GM21528 (cell line): Measurements from ENCODE around the gene AP2S1.
"Not testable (repeated sequence)": the region's sequence is repeated elsewhere in the genome, so short reads cannot be mapped to it uniquely, and the experiment has no call there.

Experiments used
- ATAC-seq: cut with Tn5 transposase; IDR thresholded peaks from one replicate; pipeline ENCODE4 v1.9.1; 2021; ENCODE audit warnings: mild to moderate bottlenecking, moderate library complexity; ENCODE audit not compliant: unreplicated experiment, low FRiP score

Gene AP2S1

GRCh38 chr19:46809534-46810272 lies 40.9 kb downstream of the AP2S1 start:
- no peak for ATAC-seq

GRCh38 chr19:46806656-46807055 lies 44.0 kb downstream of the AP2S1 start:
- ATAC-seq = no peak

DNA sequence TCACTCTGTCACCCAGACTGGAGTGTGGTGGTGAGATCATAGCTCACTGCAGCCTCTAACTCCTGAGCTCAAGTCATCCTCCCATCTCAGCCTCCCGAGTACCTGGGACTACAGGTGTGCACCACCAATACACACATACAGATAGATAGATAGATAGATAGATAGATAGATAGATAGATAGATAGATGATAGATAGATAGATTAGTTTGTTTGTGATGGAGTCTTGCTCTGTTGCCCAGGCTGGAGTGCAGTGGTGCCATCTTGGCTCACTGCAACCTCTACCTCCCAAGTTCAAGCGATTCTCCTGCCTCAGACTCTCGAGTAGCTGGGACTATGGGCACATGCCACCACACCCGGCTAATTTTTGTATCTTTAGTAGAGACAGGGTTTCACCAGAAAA lies 46.2 kb downstream of the AP2S1 start:
- not testable (repeated sequence) for ATAC-seq

DNA sequence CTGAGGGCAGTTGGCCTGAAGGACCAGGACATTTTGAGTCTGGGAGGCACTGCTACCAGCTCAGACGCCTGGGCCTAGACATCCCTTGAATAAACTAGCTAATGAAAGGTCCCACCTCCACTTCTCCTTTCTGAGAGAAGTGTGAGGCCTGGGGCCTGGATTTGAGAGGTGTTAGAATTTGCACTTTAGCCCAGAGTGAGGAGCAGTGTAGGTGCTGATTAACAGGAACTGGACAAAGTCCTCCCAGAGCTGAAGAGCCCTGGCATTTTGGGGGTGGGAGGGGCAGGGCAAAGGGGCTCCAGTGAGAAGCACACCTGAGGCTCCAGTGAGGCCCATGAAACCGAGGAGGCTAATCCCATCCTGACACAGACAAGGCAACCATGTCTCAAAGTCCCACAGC lies 47.1 kb downstream of the AP2S1 start:
- ATAC-seq = no peak

- no peak for ATAC-seq
These were observed 48.5 kb downstream of the AP2S1 start for GRCh38 chr19:46802152-46802551.

DNA sequence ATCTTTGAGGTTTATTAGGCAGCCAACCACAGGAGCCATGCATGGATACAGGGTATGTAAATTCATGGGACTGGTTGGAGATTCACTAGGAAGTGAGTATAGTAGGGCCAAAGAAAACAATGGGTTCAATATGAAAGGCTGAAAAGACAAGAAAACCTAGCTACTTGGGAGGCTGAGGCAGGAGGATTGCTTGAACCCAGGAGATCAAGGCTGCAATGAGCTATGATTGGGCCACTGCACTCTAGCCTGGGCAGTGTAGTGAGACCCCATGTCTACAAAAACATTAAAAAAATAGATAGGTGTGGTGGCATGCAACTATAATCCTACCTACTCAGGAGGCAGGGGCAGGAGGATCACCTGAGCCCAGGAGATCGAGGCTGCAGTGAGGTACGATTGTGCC lies 51.9 kb downstream of the AP2S1 start:
- ATAC-seq = no peak

- ATAC-seq = no peak
These were observed 52.8 kb downstream of the AP2S1 start for GRCh38 chr19:46797881-46798280.

- no peak for ATAC-seq
These were observed 58.7 kb downstream of the AP2S1 start for GRCh38 chr19:46791944-46792343.

GRCh38 chr19:46789371-46789770 lies 61.3 kb downstream of the AP2S1 start:
- no peak for ATAC-seq

DNA sequence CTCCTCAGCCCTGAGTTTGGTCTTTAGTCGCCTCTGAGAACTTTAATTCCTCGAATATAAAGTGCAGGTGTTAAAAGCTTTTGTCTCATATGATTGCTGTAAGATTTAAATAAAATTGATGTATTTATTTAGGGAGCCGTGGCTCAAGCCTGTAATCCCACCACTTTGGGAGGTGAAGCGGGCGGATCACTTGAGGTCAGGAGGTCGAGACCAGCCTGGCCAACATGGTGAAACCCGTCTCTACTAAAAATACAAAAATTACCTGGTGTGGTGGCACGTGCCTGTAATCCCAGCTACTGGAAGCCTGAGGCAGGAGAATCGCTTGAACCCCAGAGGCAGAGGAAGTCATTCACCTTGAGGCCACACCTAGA lies 61.7 kb downstream of the AP2S1 start:
- no peak for ATAC-seq

- peak; percentile 57 for ATAC-seq
These were observed 62.2 kb downstream of the AP2S1 start, which contains the start of gene SLC1A5 for GRCh38 chr19:46788262-46788967. SLC1A5 (minus strand) TSS chr19:46788594; CDS start chr19:46787965, 629 bp downstream.
